Mesenchymal stem cell (in vitro differentiated cells and primary cell): ENCODE results near the gene MACROD2.

Experiments used
- DNase-seq: peaks from one replicate; pipeline ENCODE4 v3.0.0-alpha.2; 2013
- H2AFZ ChIP-seq: one replicate; pipeline ENCODE4 v1.6.1; 2013; ENCODE audit warnings: low read depth, mild to moderate bottlenecking, control low read depth, inconsistent platforms, low read length, moderate library complexity
- H2AK5ac ChIP-seq: 2 replicates; pipeline ENCODE4 v1.6.1; 2013; ENCODE audit warnings: low read length, moderate library complexity, mild to moderate bottlenecking, inconsistent platforms; ENCODE audit not compliant: severe bottlenecking
- H2BK120ac ChIP-seq: one replicate; pipeline ENCODE4 v1.6.1; 2013; ENCODE audit warnings: low read depth, mild to moderate bottlenecking, inconsistent platforms, low read length, moderate library complexity
- H2BK12ac ChIP-seq, 2 experiments: one replicate each; pipeline ENCODE4 v1.6.1; 2013; ENCODE audit warnings: inconsistent platforms in 2 of 2, low read length in 2 of 2, mild to moderate bottlenecking in 2 of 2, moderate library complexity in 2 of 2, control low read depth in 1 of 2
- H2BK15ac ChIP-seq: one replicate; pipeline ENCODE4 v1.6.1; 2013; ENCODE audit warnings: mild to moderate bottlenecking, low read depth, inconsistent platforms; ENCODE audit not compliant: poor library complexity, severe bottlenecking
- H2BK5ac ChIP-seq: 2 replicates; pipeline ENCODE4 v1.6.1; 2013; ENCODE audit warnings: low read depth, mild to moderate bottlenecking, low read length, control low read depth, inconsistent platforms; ENCODE audit not compliant: poor library complexity, severe bottlenecking
- H3K14ac ChIP-seq, 2 experiments: one replicate each; pipeline ENCODE4 v1.6.1; 2013; ENCODE audit warnings: inconsistent platforms in 2 of 2, low read length in 2 of 2, control low read depth in 1 of 2, mild to moderate bottlenecking in 1 of 2, moderate library complexity in 1 of 2
- H3K18ac ChIP-seq, 2 experiments: one replicate each; pipeline ENCODE4 v1.6.1; 2013; ENCODE audit warnings: inconsistent platforms in 2 of 2, low read length in 2 of 2, control low read depth in 1 of 2, low read depth in 1 of 2, mild to moderate bottlenecking in 1 of 2
- H3K23ac ChIP-seq, 2 experiments: one replicate each; pipeline ENCODE4 v1.6.1; 2013; ENCODE audit warnings: inconsistent platforms in 2 of 2, low read length in 2 of 2, mild to moderate bottlenecking in 2 of 2, moderate library complexity in 2 of 2, control low read depth in 1 of 2
- H3K27ac ChIP-seq: 2 replicates; pipeline ENCODE4 v1.5.1; 2013; ENCODE audit warnings: mild to moderate bottlenecking, moderate library complexity, low read length, control low read depth, inconsistent platforms; ENCODE audit not compliant: poor library complexity, severe bottlenecking
- H3K27me3 ChIP-seq, 2 experiments: 2 replicates each; pipeline versions ENCODE4 v1.6.1 to v1.7.0; 2013; ENCODE audit warnings: low read length in 2 of 2, mild to moderate bottlenecking in 2 of 2, moderate library complexity in 2 of 2, control low read depth in 1 of 2, inconsistent platforms in 1 of 2; ENCODE audit not compliant: control insufficient read depth in 1 of 2, insufficient read depth in 1 of 2
- H3K36me3 ChIP-seq, 2 experiments: 2 replicates each; pipeline versions ENCODE4 v1.6.1 to v1.7.0; 2013; ENCODE audit warnings: low read length in 2 of 2, control low read depth in 1 of 2, inconsistent platforms in 1 of 2, low read depth in 1 of 2, mild to moderate bottlenecking in 1 of 2; ENCODE audit not compliant: insufficient read depth in 2 of 2, control insufficient read depth in 1 of 2
- H3K4ac ChIP-seq, 2 experiments: one replicate each; pipeline ENCODE4 v1.6.1; 2013; ENCODE audit warnings: inconsistent platforms in 2 of 2, low read length in 2 of 2, mild to moderate bottlenecking in 2 of 2, moderate library complexity in 2 of 2, control low read depth in 1 of 2, low read depth in 1 of 2
- H3K4me1 ChIP-seq: 2 replicates; pipeline ENCODE4 v1.6.1; 2013; ENCODE audit warnings: low read depth, low read length, control low read depth; ENCODE audit not compliant: control insufficient read depth, insufficient read depth
- H3K4me2 ChIP-seq: 2 replicates; pipeline ENCODE4 v1.6.1; 2013; ENCODE audit warnings: low read length, mild to moderate bottlenecking, inconsistent platforms; ENCODE audit not compliant: poor library complexity, severe bottlenecking
- H3K4me3 ChIP-seq, 2 experiments: 2 replicates each; pipeline versions ENCODE4 v1.5.1 to v1.7.0; 2013; ENCODE audit warnings: low read length in 2 of 2, mild to moderate bottlenecking in 2 of 2, control low read depth in 1 of 2, low read depth in 1 of 2; ENCODE audit not compliant: insufficient read depth in 1 of 2
- H3K79me1 ChIP-seq: replicated peaks from 2 replicates; pipeline ENCODE4 v1.6.1; 2013; ENCODE audit warnings: mild to moderate bottlenecking, control low read depth, low read length, inconsistent platforms; ENCODE audit not compliant: poor library complexity, severe bottlenecking
- H3K9ac ChIP-seq: 2 replicates; pipeline ENCODE4 v1.7.0; 2013; ENCODE audit warnings: mild to moderate bottlenecking, low read length, moderate library complexity
- H3K9me3 ChIP-seq: 2 replicates; pipeline ENCODE4 v1.7.0; 2013; ENCODE audit warnings: mild to moderate bottlenecking, low read length; ENCODE audit not compliant: control insufficient read depth
- H4K8ac ChIP-seq: one replicate; pipeline ENCODE4 v1.6.1; 2013; ENCODE audit warnings: inconsistent platforms, mild to moderate bottlenecking, low read length, moderate library complexity
- H4K91ac ChIP-seq: one replicate; pipeline ENCODE4 v1.6.1; 2013; ENCODE audit warnings: mild to moderate bottlenecking, low read length, inconsistent platforms
- WGBS: methylation state at CpG from one replicate; pipeline ENCODE4 v1.1.7; 2013; ENCODE audit warnings: mixed read lengths; 5-methylcytosine and 5-hydroxymethylcytosine counted together

MACROD2 gene

DNA sequence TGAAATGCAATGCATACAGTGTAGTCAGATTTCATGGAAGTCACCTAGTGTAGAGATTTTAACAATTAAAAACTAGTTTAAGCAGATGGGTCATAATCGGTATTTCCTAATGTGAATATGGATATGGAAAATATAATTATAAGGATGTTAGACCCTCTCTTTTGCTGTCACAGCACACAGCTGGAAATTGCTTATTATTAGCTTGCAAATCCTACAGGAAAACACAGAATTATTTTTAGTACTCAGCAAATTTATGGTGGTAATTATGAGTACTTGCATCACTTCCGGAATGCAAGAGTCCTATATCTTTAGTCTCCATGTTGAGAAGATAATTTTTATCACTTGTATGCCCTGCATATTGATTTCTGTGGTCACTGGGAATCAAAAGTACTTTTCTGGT lies 1584.4 kb downstream of the MACROD2 start:
- Histone ChIP-seq H2AFZ (no peak overlapping the region), H2AK5ac (no peak overlapping the region), H4K8ac (no peak overlapping the region), H3K9me3 (no peaks in the 10 kb centered on the region), H3K4me3 (no peak overlapping the region), H3K4me1 (no peaks in the 10 kb centered on the region), H3K27ac (no peak overlapping the region), H3K4me2 (no peak overlapping the region), H3K27me3 (no peaks in the 10 kb centered on the region), H3K9ac (no peak overlapping the region), H3K23ac (no peak overlapping the region), H4K91ac (no peak overlapping the region), H3K14ac (no peak overlapping the region), H3K18ac (no peak overlapping the region), H2BK12ac (no peak overlapping the region), H3K79me1 (no peaks in the 10 kb centered on the region), H3K4ac (no peak overlapping the region), H2BK120ac (no peak overlapping the region), H2BK5ac (no peak overlapping the region), H2BK15ac (no peak overlapping the region), H3K36me3 (no peaks in the 10 kb centered on the region)
- no peak for DNase-seq
- WGBS, result no CpG with 5 or more reads among the region's 2 CpGs

- Histone ChIP-seq H3K18ac (no peak overlapping the region), H3K79me1 (no peaks in the 10 kb centered on the region), H2BK120ac (no peak overlapping the region), H3K9ac (no peak overlapping the region), H4K8ac (no peak overlapping the region), H3K27me3 (no peaks in the 10 kb centered on the region), H3K4me3 (no peak overlapping the region), H2AFZ (no peak overlapping the region), H3K23ac (no peak overlapping the region), H3K27ac (no peak overlapping the region), H2BK15ac (no peak overlapping the region), H4K91ac (no peak overlapping the region), H3K4me2 (no peak overlapping the region), H3K4me1 (no peaks in the 10 kb centered on the region), H2BK12ac (no peak overlapping the region), H3K4ac (no peak overlapping the region), H2AK5ac (no peak overlapping the region), H2BK5ac (no peak overlapping the region), H3K9me3 (no peaks in the 10 kb centered on the region), H3K36me3 (no peaks in the 10 kb centered on the region), H3K14ac (no peak overlapping the region)
- peak; percentile 46 for DNase-seq
- 17% methylated on average over 1 of the region's 5 CpGs for WGBS
Observed at GRCh38 chr20:15582146-15582760, 1586.9 kb downstream of the MACROD2 start.

DNA sequence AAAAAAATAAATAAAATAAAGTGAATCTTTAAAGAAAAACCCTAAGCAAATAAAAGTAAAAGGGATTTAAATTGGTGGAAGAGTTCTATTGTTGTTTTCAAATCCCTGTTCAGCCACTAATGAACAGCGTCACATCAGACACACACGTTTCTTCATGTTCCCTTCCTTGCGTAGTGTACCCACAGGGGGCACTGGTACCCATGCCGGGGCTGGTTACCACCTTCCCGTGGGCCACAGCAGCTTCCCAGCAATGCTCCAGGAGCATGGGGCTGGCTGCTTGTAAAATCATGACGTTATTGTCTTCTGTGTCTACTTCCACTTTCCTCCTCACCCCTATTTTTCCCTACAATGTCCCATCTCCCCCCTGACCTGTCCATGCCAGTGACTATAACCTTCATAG lies 1589.2 kb downstream of the MACROD2 start:
- Histone ChIP-seq H3K4me1 (no peaks in the 10 kb centered on the region), H2BK5ac (no peak overlapping the region), H2AFZ (no peak overlapping the region), H3K4me2 (no peak overlapping the region), H3K18ac (no peak overlapping the region), H3K9ac (no peak overlapping the region), H3K23ac (no peak overlapping the region), H3K4ac (no peak overlapping the region), H2BK15ac (no peak overlapping the region), H3K14ac (no peak overlapping the region), H4K91ac (no peak overlapping the region), H3K79me1 (no peaks in the 10 kb centered on the region), H4K8ac (no peak overlapping the region), H3K27me3 (no peaks in the 10 kb centered on the region), H2BK120ac (no peak overlapping the region), H2AK5ac (no peak overlapping the region), H3K9me3 (no peaks in the 10 kb centered on the region), H3K36me3 (no peaks in the 10 kb centered on the region), H2BK12ac (no peak overlapping the region), H3K27ac (no peak overlapping the region), H3K4me3 (no peak overlapping the region)
- DNase-seq, result no peak
- WGBS, result 83% methylated on average over 6 of the region's 6 CpGs

DNA sequence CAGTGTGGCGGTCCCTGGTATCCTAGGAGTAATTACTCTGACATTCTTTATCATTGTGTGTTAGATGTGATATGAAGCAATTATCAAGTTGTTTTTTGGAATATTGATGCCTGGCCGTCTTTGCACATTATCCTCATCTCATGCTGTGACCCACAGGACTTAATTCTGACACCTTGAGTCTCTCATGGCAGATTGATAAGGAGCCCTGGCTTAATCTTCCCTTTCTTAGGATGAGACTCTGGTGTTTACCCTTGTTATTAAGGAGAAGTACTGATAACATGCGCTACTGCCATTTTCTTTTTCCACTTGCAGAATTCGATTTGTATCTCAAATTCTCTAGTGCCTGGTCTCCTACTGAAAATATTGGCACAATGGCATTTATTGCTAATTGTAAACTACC lies 1597.8 kb downstream of the MACROD2 start:
- Histone ChIP-seq H2BK5ac (no peak overlapping the region), H3K4me3 (no peak overlapping the region), H3K14ac (no peak overlapping the region), H3K4me1 (no peaks in the 10 kb centered on the region), H3K4ac (no peak overlapping the region), H2BK12ac (no peak overlapping the region), H4K91ac (no peak overlapping the region), H3K27ac (no peak overlapping the region), H3K9ac (no peak overlapping the region), H3K18ac (no peak overlapping the region), H3K36me3 (no peaks in the 10 kb centered on the region), H3K27me3 (no peaks in the 10 kb centered on the region), H3K4me2 (no peak overlapping the region), H4K8ac (no peak overlapping the region), H2AFZ (no peak overlapping the region), H3K79me1 (no peaks in the 10 kb centered on the region), H2BK120ac (no peak overlapping the region), H2AK5ac (no peak overlapping the region), H2BK15ac (no peak overlapping the region), H3K23ac (no peak overlapping the region), H3K9me3 (no peaks in the 10 kb centered on the region)
- no peak for DNase-seq
- WGBS, result 88% methylated on average over 4 of the region's 4 CpGs
